ENCODE measurements around the gene UBAP2. TPM values are rescaled to one million over a fixed set of nuclear protein-coding genes. Genes with fewer than 3 reads are reported as not detected.

The UBAP2 gene, protein sequence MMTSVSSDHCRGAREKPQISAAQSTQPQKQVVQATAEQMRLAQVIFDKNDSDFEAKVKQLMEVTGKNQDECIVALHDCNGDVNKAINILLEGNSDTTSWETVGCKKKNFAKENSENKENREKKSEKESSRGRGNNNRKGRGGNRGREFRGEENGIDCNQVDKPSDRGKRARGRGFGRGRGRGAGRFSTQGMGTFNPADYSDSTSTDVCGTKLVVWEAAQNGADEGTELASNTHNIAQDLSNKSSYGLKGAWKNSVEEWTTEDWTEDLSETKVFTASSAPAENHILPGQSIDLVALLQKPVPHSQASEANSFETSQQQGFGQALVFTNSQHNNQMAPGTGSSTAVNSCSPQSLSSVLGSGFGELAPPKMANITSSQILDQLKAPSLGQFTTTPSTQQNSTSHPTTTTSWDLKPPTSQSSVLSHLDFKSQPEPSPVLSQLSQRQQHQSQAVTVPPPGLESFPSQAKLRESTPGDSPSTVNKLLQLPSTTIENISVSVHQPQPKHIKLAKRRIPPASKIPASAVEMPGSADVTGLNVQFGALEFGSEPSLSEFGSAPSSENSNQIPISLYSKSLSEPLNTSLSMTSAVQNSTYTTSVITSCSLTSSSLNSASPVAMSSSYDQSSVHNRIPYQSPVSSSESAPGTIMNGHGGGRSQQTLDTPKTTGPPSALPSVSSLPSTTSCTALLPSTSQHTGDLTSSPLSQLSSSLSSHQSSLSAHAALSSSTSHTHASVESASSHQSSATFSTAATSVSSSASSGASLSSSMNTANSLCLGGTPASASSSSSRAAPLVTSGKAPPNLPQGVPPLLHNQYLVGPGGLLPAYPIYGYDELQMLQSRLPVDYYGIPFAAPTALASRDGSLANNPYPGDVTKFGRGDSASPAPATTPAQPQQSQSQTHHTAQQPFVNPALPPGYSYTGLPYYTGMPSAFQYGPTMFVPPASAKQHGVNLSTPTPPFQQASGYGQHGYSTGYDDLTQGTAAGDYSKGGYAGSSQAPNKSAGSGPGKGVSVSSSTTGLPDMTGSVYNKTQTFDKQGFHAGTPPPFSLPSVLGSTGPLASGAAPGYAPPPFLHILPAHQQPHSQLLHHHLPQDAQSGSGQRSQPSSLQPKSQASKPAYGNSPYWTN
- total RNA-seq, result 23.4 TPM

DNA sequence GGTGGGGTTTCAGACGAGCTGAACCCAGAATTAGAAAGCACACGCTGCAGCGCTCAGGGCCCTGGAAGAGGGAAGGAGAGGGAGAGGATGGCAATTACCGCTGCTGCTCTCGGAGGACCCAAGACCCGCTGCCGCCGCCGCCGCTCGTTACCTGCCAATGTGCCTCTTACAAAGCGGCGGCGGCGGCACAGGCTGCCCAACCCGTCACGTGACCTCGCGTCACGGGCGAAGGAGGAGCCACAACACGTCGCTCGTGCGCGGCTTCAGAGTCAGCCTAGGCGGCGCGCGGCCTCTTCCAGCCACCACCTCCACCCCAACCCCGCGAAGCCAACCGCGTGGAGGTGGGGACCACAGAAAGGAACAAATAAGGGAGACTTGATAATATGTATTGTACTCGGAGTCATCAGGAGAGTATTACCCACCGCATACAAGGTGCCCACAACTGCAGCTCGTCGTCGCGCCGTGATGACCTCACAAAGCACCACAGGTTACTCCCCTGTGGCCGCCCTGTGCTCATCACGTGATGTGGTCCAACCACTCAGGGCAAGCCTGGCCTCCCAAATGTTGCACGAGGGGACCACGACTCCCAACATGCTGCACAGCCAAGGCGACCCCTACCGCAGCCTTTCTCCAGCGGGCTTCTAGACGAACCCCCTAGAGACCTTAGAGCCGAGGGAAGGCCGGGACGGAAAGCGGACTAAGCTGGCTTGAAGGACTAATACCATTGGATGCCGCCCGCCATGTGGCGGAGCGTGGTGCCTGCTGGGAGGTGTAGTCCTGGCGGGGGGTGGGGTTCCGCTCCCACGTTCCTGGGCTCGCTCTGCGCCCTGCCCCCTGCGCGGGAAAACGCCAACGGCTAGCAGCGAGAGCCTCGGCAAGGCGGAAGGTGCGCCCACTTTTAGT lies at the start of gene UBAP2:
UBAP2 (minus strand) TSS at position 161 of the 903 bp plus-strand sequence. CDS start 31,739 bp downstream, outside the sequence.
- peak; percentile 91 for ATAC-seq

DNA sequence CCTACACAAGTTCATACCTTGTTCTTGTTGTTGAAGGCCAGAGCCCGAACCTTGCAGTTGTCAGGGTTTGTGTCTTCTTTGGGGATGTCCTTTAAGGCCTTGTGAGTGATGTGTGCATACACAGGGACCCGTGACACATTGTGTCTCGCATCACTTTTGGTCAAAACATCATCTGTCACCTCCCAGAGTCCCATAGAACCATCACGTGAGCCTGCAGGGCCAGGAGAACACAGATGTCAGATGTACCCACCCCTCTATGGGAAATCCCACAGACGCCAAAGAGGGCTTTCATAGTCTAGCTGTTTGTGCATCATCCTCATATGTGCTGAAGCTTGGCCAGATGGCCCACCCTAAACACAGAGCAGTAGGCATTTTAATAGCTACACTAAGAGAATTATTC lies 49.6 kb upstream of the UBAP2 start:
- ATAC-seq, result no peak

DNA sequence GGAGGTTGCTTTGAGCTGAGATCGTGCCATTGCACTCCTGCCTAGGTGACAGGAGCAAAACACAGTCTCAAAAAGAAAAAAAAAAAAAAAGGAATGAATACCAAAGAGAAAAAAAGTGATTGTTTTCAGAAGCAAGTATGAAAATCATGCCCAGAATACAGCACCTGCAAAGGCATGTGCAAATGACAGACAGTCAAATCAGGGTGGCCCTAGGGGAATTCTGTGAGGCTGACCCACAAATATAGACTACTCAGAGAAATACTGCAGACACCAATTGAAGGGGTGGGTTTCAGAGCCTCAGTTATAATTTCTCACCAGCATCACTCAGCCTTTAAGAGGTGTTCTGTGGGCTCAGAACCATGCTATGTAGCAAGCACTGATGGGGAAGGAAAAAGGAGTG lies 49.2 kb upstream of the UBAP2 start:
- ATAC-seq, result no peak

DNA sequence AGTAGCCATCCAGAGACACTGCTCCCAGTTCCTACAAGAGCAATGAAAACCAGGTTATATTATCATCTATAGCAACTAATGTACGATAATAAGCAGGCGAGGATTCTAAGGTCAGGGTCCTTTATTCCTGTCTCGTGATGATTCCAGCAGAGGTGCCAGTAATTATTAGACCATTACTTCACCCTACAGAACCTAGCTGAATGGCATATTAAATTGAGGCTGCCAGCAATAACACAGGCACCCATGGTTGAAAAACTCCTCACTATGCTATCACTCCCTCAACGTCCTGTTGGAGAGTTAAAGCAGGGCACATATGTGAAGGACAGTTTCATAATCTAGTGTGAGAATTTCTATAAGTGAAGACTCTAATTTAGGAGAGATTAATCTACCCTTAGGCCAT lies 48.1 kb upstream of the UBAP2 start:
- no peak for ATAC-seq

DNA sequence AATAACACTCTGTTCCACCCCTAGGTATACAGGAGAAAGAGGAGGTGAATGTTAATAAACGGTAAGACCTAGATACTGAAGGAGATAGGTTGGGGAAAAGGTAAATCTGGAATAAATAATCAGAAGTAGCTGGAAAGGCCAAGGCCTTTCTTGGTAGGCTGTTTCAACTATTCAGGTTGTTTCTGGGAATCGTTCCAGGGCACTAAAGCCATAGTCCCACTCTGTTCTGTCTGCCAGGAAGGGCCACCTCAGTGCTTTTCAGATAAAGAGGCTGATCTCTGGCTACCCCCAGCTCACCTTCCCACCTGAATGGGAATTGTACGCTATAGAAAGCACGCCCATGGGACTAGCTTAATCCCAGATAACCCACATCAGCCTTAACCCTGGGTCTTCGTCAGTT lies 44.9 kb upstream of the UBAP2 start:
- no peak for ATAC-seq

DNA sequence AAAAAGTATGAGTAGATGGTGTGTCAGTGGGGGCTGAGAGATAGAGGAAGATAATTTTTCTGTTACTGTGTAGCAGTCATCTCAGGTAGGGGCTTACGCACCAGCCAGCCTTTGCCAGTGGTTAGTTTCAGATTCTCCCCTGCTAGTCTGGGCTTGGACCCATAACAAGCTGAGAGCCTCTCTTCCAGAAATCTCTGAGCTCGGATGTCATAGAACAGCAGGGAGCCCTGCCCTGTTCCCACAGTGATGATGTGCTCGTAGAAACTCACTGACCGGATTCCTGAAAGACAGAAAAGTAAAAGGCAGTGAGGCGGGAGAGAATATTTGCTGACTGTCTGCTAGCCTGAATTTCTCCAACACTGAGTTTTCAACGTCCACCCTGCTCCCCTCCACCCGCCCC lies 40.6 kb upstream of the UBAP2 start:
- no peak for ATAC-seq

DNA sequence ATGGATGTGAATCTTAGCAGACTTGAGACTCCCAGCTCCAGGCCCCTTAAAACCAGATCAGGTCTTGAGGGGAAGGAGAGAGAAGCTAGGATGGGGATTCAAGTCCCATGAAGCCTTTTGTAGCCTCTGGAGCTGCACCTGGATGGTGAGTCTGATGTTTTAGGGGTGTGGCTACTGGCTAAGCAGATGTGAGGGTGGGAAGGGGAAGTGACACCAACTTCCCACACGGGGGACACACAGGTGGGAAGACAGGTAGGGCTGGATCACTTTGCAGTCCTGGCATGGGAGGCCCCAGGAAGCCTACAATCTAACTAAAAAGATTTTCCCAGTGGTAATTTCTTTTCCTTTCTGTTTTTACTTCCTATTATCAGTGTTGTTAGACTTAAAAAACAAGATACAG lies 38.7 kb upstream of the UBAP2 start:
- ATAC-seq, result no peak

DNA sequence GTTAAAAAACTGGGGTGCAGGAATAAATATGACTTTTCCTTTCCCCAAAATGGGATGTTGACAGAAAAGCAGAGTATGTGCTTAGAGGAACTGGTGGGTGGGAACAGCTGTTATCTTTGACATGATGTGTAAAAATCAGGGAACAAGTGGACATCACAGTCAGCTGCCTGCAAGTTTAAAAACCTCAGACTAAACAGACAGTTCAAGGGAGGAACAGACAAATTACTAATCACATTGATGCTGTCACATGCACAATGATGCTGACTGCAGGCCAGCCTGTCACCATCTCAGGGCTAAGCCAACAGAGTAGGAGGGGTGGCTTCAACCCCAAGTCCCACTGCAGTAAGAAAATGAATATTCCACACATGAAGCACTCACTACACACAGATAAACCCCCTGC lies 38.2 kb upstream of the UBAP2 start:
- no peak for ATAC-seq

DNA sequence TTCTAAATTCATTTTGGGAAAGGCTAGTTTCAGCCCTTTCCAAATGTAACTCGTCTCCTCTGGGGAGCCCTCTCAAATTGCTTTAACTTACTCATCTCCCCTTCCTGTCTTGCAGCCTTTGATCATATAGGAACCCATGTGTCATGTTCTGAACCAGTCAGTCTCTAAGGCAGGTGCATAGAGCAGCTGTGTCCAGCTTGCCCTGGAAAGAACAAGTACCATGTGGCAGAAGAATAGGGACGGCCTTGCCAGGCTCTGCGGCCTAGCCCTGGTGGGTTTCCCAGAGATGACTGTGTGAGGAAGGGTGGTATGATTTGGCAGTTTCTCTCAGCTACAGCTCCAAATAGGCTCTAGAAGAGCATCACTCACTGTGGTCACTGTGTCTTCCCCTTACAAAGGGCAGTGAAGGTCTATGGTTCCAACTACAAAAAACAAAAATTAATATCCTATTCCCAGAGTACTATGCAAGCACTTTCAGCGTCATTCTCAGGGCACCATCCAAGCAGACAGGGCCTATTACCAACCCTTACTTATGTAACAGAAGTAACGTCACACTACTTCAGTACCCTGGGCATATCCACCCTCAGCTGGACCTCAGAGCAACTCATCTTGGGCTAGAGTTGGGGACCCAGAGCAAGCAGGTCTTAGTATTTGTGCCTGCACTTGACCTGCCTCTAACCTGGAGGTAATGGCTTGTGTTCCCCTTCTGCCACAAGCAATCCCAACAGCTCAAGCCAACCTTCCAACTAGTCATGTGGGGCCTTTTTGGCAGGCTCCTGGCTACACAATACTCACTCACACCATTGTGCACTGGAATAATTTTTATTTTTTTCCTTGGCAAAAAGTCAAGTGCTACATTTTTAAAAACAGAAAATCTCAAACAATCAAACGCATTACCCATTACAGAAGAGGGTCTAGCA lies 37.2 kb upstream of the UBAP2 start:
- ATAC-seq, result no peak

DNA sequence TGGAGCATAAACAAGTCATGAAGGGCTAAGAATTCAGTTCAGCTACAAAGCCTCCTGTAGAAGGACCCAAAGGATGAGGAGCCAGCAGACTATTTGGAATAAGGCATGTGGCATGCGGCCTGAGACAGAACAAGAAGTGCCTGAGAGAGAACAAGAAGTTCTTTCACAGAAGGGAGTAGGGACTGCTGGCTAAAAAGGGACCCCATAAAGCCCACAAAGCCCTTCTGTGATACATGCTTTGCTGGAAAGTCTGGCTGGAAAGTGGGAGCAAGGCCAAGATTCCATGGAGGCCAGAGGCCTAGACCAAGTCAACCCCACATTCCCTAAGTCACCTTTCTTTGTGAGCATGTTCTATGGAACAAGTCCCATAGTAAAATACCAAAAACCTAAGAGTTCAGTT lies 35.9 kb upstream of the UBAP2 start:
- ATAC-seq, result no peak

DNA sequence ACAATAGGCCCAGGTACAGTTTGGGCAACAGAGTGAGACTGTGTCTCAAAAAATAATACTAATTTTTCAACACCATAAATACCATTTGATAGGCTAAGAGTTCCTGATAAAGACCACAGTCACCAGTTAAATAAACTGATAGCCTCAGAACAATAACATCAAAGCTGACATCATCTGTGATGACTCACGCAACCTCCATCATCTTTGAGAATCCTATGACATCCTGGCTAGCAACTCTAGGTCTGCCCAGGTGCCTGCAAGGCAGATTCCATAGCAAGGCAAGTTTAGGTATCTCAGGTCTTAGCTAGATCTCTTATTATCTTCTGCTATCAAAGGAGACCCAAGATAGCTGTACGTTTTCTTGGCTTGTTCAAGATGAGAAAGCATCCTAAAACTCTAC lies 30.5 kb upstream of the UBAP2 start:
- peak; percentile 30 for ATAC-seq

DNA sequence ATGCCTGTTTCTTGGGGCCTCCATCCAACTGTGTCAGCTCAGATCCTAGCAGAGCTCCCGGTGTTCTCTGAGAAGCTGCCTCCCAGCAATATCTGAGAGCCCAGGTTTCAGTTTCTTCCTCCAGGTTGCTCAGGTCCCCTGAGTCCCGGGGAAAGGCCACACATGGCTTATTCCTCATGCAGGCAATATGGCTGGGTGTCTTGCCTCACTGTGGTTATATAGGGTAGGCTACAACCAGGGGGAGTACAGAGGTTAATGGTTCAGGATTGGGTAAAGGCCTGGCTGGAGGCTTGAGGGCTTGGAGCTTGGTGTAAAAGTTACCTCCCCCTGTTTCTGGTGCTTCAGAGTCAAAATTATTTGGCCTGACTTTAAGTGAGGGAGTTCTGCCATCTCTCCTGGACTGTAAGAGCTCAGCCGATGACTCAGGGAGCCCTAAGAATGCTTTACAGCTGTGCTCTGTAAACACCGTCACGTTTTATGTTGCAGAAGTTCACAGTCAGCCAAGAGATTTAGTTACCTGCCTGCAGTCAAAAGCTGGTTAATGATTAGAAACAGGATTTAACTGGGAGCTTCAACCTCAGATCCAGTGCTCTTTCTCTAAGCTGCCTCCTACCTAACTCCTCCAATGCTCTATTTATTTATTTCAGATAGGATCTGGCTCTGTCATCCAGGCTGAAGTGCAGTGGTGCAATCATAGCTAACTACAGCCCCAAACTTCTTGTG lies 24.3 kb upstream of the UBAP2 start:
- ATAC-seq, result peak; percentile 90

DNA sequence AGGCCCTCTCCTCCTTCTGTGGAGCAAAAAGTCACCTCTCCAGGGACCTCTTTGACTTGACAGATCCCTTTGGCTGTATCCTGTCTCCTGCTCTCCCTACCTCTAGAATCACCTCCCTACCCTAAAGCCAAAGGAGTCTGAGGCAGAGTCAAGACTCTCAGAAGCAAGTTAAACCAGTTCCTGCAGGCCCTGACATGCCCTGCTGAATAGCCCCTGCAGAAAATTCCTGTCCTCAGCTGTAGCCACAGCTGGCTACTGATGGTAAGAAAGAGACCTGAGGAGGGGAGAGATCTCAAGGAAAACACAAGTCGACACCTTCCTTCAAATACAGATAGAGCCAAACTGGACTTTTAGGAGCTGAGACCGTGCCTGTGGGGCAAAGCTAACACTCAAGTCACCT lies 23.7 kb upstream of the UBAP2 start:
- peak; percentile 91 for ATAC-seq

DNA sequence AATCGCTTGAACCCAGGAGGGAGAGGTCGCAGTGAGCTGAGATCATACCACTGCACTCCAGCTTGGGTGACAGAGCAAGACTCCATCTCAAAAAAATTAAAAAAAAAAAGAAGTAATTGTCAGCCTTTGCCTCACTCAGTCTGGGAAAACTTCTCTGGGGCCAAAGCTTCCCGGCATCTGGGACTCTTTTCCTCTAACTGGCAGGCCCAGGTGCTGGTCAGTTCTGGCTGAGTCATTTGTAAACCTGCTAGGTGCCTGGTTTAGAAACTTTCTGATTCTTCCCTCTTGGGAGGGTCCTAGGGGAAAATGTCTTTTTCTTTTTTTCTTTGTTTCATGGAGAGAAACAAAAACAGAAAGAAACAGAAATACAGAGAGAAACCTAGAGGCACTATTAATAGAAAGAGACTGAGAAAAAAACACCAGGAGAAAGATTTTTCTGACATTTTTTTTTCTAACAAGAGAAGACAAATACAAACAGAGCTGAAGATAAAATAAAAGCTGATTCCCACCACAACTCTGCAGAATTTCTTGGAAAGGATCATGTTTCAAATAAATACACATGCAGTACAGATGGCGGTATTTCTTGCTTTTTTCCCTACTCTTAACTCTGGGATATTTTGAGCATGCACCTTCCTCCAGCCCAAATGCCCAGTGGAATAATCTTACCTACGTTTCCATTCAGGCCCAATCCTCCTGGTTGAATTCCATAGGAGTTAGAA lies 22.1 kb upstream of the UBAP2 start:
- no peak for ATAC-seq

DNA sequence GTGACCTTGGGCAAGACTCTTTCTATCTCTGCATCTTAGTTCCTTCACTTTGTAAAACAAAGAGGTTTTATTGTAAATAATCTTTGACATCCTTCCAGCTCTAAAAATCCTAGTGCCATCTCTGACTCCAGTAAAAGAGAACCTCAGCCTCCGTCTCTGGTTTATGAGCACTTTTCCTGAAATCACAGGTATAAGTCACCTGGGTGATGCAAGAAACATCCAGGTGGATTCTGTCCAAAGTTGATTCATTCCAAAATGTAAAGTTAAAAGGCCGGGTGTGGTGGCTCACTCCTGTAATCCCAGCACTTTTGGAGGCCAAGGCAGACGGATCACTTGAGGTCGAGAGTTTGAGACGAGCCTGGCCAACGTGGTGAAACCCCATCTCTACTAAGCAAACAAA lies 21.1 kb upstream of the UBAP2 start:
- ATAC-seq, result no peak

DNA sequence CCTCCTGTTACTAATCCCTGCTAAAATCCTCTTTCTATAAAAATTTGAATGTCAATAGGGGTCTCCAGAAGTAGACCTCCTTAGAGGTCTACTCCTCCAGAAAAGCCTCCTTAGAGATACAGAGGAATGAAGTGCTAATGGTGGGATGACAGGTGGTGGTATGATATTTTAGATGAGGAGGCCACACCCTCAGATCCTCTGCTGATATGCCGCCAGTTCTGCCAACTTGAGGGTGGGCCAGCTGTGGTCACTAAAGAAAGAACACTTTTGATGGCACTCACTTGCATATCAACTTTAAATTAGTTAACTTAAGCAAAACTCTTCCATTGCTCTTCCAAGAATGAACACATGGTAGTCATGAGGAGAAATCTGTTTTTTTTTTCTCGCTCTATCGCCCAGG lies 16.9 kb upstream of the UBAP2 start:
- ATAC-seq, result no peak

DNA sequence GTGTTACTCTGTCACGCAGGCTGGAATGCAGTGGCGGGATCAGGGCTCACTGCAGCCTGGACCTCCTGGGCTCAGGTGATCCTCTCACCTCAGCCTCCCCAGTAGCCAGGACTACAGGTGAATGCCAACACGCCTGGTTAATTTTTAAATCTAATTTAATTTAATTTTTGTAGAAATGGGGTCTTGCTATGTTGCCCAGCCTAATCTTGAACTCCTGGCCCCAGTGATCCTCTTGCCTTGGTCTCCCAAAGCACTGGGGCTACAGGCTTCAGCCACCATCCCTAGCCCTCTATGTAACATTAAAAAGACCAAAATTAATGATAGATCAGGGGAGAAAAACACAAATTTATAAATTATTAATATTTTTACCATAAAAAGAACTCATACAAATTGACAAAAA lies 11.3 kb upstream of the UBAP2 start:
- no peak for ATAC-seq

DNA sequence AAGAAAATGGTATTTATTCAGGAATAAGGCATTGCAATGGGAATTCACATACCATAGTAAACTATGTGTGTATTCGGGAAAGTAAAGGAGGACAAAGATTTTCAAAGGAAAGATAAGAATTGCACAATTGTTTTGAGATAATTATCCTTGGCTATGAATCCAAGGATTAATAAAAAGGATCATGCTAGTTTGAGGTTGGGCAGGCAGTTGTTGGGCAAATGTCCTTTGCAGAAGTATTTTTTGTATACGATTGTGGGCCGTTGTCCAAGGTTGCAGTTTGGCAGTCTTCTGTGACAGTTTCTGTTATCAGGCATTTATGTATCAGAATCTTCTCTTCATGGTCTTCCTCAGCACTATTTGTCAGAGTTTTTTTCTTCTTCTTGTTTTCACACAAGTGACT lies 10.6 kb upstream of the UBAP2 start:
- ATAC-seq, result no peak

DNA sequence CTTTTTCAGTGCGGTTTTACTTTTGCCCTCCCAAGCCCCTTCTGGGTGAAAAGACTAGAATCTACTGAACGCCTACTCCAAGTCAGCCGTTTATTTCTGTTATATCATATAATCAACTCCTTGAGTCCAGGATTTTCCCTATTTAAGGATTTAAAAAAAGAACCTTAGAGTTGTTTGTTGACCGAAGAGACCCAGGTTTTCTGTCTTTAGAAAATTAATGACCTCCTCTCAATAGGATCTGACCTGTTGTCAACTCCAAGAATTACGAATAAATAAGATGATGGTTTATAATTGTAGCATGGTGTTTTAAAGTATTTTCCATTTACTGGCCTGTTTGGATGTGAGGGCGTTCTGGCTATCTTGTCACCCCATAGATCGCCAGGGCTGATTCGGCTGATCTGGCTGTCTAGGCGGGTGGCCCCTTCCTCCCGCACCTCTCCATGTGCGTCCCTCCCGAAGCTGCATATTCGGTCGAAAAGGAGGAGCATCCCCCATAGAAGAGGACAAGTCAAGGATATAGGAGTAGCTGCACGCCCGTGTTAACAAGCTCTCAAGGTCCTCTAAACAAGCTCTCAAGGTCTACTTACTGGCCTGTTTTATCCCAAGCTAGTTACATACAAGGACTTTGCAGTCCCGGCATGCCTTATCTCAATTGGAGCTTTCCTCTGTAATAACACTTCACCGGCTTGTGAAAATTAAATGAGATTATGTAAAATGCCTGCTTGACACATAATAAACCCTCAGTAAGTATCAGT lies 1.1 kb upstream of the UBAP2 start:
- ATAC-seq, result no peak

Data from esophagus mucosa (tissue), 1 donor.